Loucy (cell line): ENCODE results near the gene EXD3.
"Not testable (repeated sequence)": the region's sequence is repeated elsewhere in the genome, so short reads cannot be mapped to it uniquely, and the experiment has no call there.

Source experiments
- H2AFZ ChIP-seq: fragments of 200-600 bp; sonication (generic); 2 replicates; pipeline ENCODE4 v1.6.0; 2016; ENCODE audit warnings: antibody characterized with exemption, mild to moderate bottlenecking, low read length, moderate library complexity
- H3F3A ChIP-seq: fragments of 200-600 bp; 2 replicates; pipeline ENCODE4 v1.6.0; 2016; ENCODE audit warnings: antibody characterized with exemption, low read depth, mild to moderate bottlenecking
- H3K27me3 ChIP-seq: fragments of 200-600 bp; sonication (generic); 2 replicates; pipeline ENCODE4 v1.6.1; 2014; ENCODE audit warnings: low read length, mild to moderate bottlenecking; ENCODE audit not compliant: insufficient read depth, poor library complexity, severe bottlenecking
- H3K36me3 ChIP-seq: fragments of 200-600 bp; sonication (generic); 2 replicates; pipeline ENCODE4 v1.6.1; 2016; ENCODE audit warnings: low read length; ENCODE audit not compliant: insufficient read depth
- H3K4me1 ChIP-seq: fragments of 200-600 bp; sonication (generic); 2 replicates; pipeline ENCODE4 v1.5.1; 2014; ENCODE audit warnings: low read length, mild to moderate bottlenecking; ENCODE audit not compliant: insufficient read depth, poor library complexity, severe bottlenecking
- H3K4me2 ChIP-seq: fragments of 200-600 bp; sonication (generic); 2 replicates; pipeline ENCODE4 v1.6.0; 2014; ENCODE audit warnings: antibody characterized with exemption, low read length, low read depth, mild to moderate bottlenecking; ENCODE audit not compliant: poor library complexity, severe bottlenecking
- H3K4me3 ChIP-seq: fragments of 200-600 bp; sonication (generic); 2 replicates; pipeline ENCODE4 v1.5.1; 2014; ENCODE audit warnings: low read length, mild to moderate bottlenecking, mixed read lengths; ENCODE audit not compliant: poor library complexity, severe bottlenecking
- H3K79me2 ChIP-seq: fragments of 200-600 bp; sonication (generic); 2 replicates; pipeline ENCODE4 v1.6.1; 2014; ENCODE audit warnings: low read length; ENCODE audit not compliant: insufficient read depth
- H3K9ac ChIP-seq: fragments of 200-600 bp; sonication (generic); 2 replicates; pipeline ENCODE4 v1.6.0; 2014; ENCODE audit warnings: mild to moderate bottlenecking, low read depth, low read length, moderate library complexity; ENCODE audit not compliant: poor library complexity, severe bottlenecking
- H3K9me2 ChIP-seq: fragments of 200-600 bp; sonication (generic); replicated peaks from 2 replicates; pipeline ENCODE4 v1.6.1; 2016; ENCODE audit warnings: low read depth, low read length, mixed read lengths
- H3K9me3 ChIP-seq: fragments of 200-600 bp; sonication (generic); 2 replicates; pipeline ENCODE4 v1.6.1; 2014; ENCODE audit warnings: mild to moderate bottlenecking, antibody characterized with exemption, low read length, low read depth; ENCODE audit not compliant: insufficient read depth
- H4K20me1 ChIP-seq: fragments of 200-600 bp; sonication (generic); 2 replicates; pipeline ENCODE4 v1.6.0; 2014; ENCODE audit warnings: antibody characterized with exemption, low read length, mild to moderate bottlenecking; ENCODE audit not compliant: insufficient read depth, poor library complexity, severe bottlenecking
- EZH2phosphoT487 ChIP-seq: fragments of 200-600 bp; IDR thresholded peaks from 2 replicates; pipeline ENCODE4 v1.6.1; 2018; ENCODE audit warnings: antibody characterized with exemption, mild to moderate bottlenecking, moderate library complexity, borderline replicate concordance
- TF ChIP-seq, protein P1 (sequence below): fragments of 200-600 bp; sonication (generic); conservative IDR thresholded peaks from 2 replicates; pipeline ENCODE4 v1.5.1; 2014; ENCODE audit warnings: mild to moderate bottlenecking, antibody characterized with exemption, low read length

EXD3 gene

DNA sequence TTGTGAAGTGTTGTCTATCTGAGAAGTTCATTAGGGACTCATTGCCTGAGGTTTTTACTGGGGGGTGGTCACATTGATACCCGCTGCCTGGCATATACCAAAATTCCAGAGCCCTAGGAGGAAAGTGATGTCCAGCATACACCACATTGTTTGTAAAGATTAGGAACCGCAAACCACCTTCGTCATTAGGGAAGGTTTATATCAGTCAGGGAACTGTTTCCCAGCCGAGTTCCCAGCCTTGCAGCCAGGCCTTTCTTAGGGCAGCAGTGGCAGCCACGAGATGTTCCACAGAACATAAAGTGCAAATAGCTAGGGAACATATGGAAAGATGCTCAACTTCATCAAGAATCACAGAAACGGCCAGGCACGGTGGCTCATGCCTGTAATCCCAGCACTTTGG is 80.5 kb downstream of the EXD3 start:
- H3K79me2 ChIP-seq = no peaks in the 10 kb centered on the region
- no peaks in the 10 kb centered on the region for H3K27me3 ChIP-seq
- no peaks in the 10 kb centered on the region for H3K4me1 ChIP-seq
- no peaks in the 10 kb centered on the region for H4K20me1 ChIP-seq
- H3K36me3 ChIP-seq = no peaks in the 10 kb centered on the region
- no peak overlapping the region for H2AFZ ChIP-seq
- H3K9ac ChIP-seq = no peak overlapping the region
- no peak overlapping the region for H3K4me3 ChIP-seq
- H3K9me3 ChIP-seq = peaks cover 9% of the 10 kb centered on the region; the same call in 1 of the 2 replicates
- no peaks in the 10 kb centered on the region for H3K9me2 ChIP-seq
- no peak overlapping the region for H3K4me2 ChIP-seq
- TF ChIP-seq, protein P1, sequence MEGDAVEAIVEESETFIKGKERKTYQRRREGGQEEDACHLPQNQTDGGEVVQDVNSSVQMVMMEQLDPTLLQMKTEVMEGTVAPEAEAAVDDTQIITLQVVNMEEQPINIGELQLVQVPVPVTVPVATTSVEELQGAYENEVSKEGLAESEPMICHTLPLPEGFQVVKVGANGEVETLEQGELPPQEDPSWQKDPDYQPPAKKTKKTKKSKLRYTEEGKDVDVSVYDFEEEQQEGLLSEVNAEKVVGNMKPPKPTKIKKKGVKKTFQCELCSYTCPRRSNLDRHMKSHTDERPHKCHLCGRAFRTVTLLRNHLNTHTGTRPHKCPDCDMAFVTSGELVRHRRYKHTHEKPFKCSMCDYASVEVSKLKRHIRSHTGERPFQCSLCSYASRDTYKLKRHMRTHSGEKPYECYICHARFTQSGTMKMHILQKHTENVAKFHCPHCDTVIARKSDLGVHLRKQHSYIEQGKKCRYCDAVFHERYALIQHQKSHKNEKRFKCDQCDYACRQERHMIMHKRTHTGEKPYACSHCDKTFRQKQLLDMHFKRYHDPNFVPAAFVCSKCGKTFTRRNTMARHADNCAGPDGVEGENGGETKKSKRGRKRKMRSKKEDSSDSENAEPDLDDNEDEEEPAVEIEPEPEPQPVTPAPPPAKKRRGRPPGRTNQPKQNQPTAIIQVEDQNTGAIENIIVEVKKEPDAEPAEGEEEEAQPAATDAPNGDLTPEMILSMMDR = no peak
- TF ChIP-seq EZH2phosphoT487 = no peak
- no peaks in the 10 kb centered on the region for H3F3A ChIP-seq

DNA sequence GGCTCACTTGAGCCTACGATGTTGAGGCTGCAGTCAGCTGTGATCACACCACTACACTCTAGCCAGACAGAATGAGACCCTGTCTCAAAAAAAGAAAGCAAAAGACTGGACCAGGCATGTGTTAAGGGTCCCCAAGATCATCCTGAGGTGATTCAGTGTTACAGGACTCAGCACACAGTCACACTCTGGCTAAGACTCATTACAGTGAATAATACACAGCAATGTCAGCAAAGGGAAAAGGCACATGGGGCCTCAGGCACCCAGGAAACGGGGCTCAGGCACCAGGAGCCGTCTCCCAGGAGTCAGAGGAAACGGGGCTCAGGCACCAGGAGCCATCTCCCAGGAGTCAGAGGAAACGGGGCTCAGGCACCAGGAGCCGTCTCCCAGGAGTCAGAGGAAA is 81.7 kb downstream of the EXD3 start:
- no peaks in the 10 kb centered on the region for H3K79me2 ChIP-seq
- no peak overlapping the region for H3K4me2 ChIP-seq
- H3F3A ChIP-seq = no peaks in the 10 kb centered on the region
- H3K4me1 ChIP-seq = no peaks in the 10 kb centered on the region
- H3K27me3 ChIP-seq = no peaks in the 10 kb centered on the region
- H3K9me3 ChIP-seq = peaks cover 10% of the 10 kb centered on the region; the same call in 1 of the 2 replicates
- no peak overlapping the region for H3K4me3 ChIP-seq
- no peaks in the 10 kb centered on the region for H3K9me2 ChIP-seq
- no peaks in the 10 kb centered on the region for H4K20me1 ChIP-seq
- no peak overlapping the region for H3K9ac ChIP-seq
- TF ChIP-seq EZH2phosphoT487 = no peak
- TF ChIP-seq, protein P1 = no peak
- H3K36me3 ChIP-seq = no peaks in the 10 kb centered on the region
- no peak overlapping the region for H2AFZ ChIP-seq

DNA sequence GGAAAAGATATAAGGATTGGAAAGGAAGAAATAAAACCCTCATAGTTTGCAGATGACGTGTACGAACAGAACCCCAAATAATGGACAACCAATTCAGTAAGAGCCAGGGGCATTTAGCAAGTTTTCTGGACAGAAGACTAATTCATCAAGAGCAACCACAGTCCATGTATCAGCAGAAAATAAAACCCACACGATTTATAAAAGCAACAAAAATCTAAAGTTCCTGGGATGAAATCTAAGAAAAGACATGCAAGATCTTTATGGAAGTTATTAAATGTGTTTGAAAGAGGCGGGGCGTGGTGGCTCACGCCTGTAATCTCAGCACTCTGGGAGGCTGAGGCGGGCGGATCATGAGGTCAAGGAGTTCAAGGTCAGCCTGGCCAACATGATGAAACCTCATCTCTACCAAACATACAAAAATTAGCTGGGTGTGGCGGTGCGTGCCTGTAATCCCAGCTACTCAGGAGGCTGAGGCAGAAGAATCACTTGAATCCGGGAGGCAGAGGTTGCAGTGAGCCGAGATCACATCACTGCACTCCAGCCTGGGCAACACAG is 83.0 kb downstream of the EXD3 start:
- not testable (repeated sequence) for H3K9me2 ChIP-seq

More for the DNA sequence above, 83.0 kb downstream of the EXD3 start:
- not testable (repeated sequence) for H4K20me1 ChIP-seq, H3K36me3 ChIP-seq, H3K79me2 ChIP-seq, H3K4me3 ChIP-seq, H2AFZ ChIP-seq, H3K27me3 ChIP-seq, H3K4me2 ChIP-seq, H3F3A ChIP-seq, H3K9ac ChIP-seq, H3K4me1 ChIP-seq
- H3K9me3 ChIP-seq = peaks cover 14% of the 10 kb centered on the region; the same call in 1 of the 2 replicates
